Bronchial epithelial cell (primary cell): ENCODE data around the gene CREBBP. TPM values are rescaled to one million over a fixed set of nuclear protein-coding genes. Genes with fewer than 3 reads are reported as not detected.

Source experiments
- DNase-seq: peaks from one replicate; pipeline ENCODE4 v3.0.0-alpha.2; 2010; ENCODE audit warnings: low read depth
- FAIRE-seq: peaks from 2 replicates; lab custom pipeline; 2011; peaks lifted over from hg19 to GRCh38; lab: Jason Lieb, UNC
- H3K27me3 ChIP-seq: 2 replicates; pipeline ENCODE4 v1.5.1; 2011; ENCODE audit warnings: low read length; ENCODE audit not compliant: control insufficient read depth, insufficient read depth
- H3K36me3 ChIP-seq: 2 replicates; pipeline ENCODE4 v1.5.1; 2011; ENCODE audit warnings: low read length; ENCODE audit not compliant: control insufficient read depth, insufficient read depth
- H3K4me3 ChIP-seq: 2 replicates; pipeline ENCODE4 v1.5.1; 2011; ENCODE audit warnings: mild to moderate bottlenecking, low read depth, low read length, control low read depth
- CTCF ChIP-seq: IDR thresholded peaks from 2 replicates; pipeline ENCODE4 v1.5.1; 2011; ENCODE audit warnings: mild to moderate bottlenecking, moderate library complexity, low read length, control low read depth, inconsistent platforms; ENCODE audit not compliant: insufficient read depth, severe bottlenecking
- total RNA-seq: library from RNA; depleted of rRNA; stranded (reverse); fragments of >200 nt; gene quantifications from 2 replicates; pipeline ENCODE4 v1.2.1, GENCODE V29; 2014

Gene CREBBP
- total RNA-seq, 1 donor from 2014 or later, result 7.4 TPM

GRCh38 chr16:3687021-3687420, 193.5 kb downstream of the CREBBP start:
- FAIRE-seq (no peak), DNase-seq (no peak)
- Histone ChIP-seq H3K27me3 (no peaks in the 10 kb centered on the region), H3K4me3 (no peak overlapping the region), H3K36me3 (peaks cover 17% of the 10 kb centered on the region)
- TF ChIP-seq CTCF, result no peak

GRCh38 chr16:3681206-3681605, 199.3 kb downstream of the CREBBP start:
- Histone ChIP-seq H3K36me3 (peaks cover 20% of the 10 kb centered on the region), H3K4me3 (no peak overlapping the region), H3K27me3 (no peaks in the 10 kb centered on the region)
- FAIRE-seq (no peak), DNase-seq (no peak)
- no peak for TF ChIP-seq CTCF

DNA sequence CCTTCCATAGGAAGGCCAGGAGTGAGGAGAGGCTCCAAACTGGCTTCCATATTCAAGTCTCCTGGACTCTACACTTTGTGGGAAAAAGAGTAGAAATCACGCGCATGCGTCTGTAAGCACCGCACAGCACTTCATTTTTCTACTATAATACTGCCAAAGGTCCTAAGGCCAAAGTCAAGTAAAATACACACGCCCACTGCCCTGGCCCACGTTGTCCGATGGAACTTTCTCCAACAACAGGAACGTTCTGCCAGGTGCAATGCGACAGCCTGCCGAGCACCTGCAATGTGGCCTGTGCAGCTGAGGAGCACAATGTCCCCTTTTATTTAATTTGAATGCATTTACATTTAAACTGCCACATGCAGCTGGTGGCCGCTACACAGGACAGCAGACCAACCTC, 202.5 kb downstream of the CREBBP start:
- TF ChIP-seq CTCF, result no peak
- H3K4me3 ChIP-seq, result no peak overlapping the region
- peaks cover 32% of the 10 kb centered on the region for H3K36me3 ChIP-seq
- DNase-seq (no peak), FAIRE-seq (no peak)
- H3K27me3 ChIP-seq, result no peaks in the 10 kb centered on the region

- Histone ChIP-seq H3K4me3 (no peak overlapping the region), H3K36me3 (peaks cover 37% of the 10 kb centered on the region), H3K27me3 (no peaks in the 10 kb centered on the region)
- no peak for FAIRE-seq
- TF ChIP-seq CTCF, result no peak
- DNase-seq, result no peak
Observed at GRCh38 chr16:3675601-3676130, 204.8 kb downstream of the CREBBP start.

Other genes starting within 250 kb of the CREBBP start
- gene DNASE1, start 226.0 kb downstream of the CREBBP start, total RNA-seq, result 6.8 and 12.3 TPM in 2 replicates
- gene TRAP1, start 163.2 kb downstream of the CREBBP start, total RNA-seq, result 98.4 and 111 TPM in 2 replicates
- gene ADCY9, start 235.7 kb upstream of the CREBBP start, total RNA-seq, result 11.3 and 16.6 TPM in 2 replicates